Measurements from ENCODE around the gene TMEM50B.
A peak's percentile ranks its signal among the peaks of the same experiment; 100 is the strongest.
"Not testable (repeated sequence)": the region's sequence is repeated elsewhere in the genome, so short reads cannot be mapped to it uniquely, and the experiment has no call there.

TMEM50B gene

DNA sequence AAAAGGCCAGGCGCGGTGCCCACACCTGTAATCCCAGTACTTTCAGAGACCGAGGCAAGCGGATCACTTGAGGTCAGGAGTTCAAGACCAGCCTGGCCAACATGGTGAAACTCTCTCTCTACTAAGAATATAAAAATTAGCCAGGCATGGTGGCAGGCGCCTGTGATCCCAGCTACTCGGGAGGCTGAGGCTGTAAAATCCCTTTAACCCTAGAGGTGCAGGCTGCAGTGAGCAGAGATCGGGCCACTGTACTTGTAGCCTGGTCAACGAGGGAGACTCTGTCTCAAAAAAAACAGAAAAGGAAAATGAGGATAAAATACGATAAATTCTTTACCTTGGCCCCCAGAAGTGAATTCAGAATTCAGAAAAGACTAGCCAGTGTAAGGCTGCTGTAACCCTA, 1.6 kb downstream of the TMEM50B start:
- DNase-seq (ENCODE audit: low spot score): no peak

- no peak for DNase-seq (ENCODE audit: low spot score)
Observed at GRCh38 chr21:33477066-33477465, 2.7 kb downstream of the TMEM50B start.

DNA sequence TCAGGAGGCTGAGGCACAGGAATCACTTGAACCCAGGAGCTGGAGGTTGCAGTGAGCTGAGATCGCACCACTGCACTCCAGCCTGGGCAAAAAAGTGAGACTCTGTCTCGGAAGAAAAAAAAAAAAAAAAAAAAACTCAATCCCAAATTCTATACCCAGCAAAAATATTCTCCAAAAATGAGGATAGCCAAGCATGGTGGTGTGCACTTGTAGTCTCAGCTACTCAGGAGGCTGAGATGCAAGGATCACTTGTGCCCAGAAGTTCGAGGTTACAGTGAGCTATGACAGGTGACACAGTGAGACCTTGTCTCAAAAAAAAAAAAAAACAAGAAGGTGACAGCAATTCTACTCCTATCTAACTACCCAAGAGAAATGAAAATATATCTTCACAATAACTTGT, 6.4 kb downstream of the TMEM50B start:
- DNase-seq (ENCODE audit: low spot score): no peak

DNA sequence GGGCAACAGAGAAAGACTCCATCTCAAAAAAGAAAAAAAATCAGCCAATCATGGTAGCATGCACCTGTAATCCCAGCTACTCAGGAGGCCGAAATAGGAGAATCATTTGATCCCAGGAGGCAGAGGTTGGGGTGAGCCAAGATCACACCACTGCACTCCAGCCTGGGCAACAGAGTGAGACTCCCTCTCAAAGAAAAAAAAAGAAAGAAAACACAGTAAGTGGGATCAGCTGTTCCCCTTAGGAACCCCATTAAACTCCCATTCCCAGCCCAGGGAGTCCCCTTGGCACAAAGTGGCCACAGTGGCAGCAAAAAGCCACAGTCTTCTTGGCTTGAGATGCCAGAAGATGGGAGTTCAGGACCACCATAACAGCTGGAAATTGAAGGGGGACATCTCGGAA, 9.1 kb downstream of the TMEM50B start:
- DNase-seq (ENCODE audit: low spot score): no peak

DNA sequence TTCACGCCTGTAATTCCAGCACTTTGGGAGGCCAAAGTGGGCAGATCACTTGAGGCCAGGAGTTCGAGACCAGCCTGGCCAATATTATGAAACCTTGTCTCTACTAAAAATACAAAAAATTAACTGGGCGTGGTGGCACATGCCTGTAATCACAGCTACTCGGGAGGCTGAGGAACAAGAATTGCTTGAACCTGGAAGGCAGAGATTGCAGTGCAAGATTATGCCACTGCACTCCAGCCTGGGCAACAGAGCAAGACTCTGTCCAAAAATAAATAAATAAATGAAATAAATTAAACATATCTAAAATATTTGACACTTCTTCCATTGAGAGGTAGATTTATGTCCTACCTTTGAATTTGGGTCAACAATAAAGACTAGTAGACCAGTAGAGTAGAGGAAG, 10.6 kb downstream of the TMEM50B start:
- not testable (repeated sequence) for DNase-seq (ENCODE audit: low spot score)

DNA sequence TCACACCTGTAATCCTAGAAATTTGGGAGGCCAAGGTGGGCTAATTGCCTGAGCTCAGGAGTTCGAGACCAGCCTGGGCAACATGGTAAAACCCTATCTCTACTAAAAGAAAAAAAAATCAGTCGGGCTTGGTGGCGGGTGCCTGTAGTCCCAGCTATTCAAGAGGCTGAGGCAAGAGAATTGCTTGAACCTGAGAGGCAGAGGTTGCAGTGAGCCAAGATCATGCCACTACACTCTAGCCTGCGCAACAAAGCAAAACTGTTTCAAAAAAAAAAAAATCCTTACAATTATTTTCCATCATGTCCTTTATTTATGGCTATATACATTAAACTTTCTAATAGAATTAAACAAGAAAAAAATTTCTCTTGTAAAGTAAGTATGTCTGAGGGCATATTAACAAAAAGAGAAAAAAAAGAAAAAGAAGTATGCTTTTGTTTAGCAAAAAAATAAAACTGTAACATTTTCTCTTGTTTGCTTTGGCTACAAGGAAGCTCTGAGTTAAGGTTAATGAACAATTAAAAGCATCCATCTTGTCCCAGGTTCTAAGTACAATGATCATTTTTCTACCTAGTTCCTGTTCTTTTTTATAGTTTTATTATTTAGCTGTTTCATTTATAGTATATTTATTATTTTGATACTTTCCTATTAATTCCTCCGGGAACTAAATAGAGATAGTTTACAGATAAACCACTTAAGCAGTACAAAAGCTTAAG, 18.1 kb downstream of the TMEM50B start:
- DNase-seq (ENCODE audit: low spot score): no peak

GRCh38 chr21:33458861-33459260, 20.9 kb downstream of the TMEM50B start:
- DNase-seq (ENCODE audit: low spot score): no peak

GRCh38 chr21:33455686-33456446, 23.9 kb downstream of the TMEM50B start:
- DNase-seq (ENCODE audit: low spot score): no peak

DNA sequence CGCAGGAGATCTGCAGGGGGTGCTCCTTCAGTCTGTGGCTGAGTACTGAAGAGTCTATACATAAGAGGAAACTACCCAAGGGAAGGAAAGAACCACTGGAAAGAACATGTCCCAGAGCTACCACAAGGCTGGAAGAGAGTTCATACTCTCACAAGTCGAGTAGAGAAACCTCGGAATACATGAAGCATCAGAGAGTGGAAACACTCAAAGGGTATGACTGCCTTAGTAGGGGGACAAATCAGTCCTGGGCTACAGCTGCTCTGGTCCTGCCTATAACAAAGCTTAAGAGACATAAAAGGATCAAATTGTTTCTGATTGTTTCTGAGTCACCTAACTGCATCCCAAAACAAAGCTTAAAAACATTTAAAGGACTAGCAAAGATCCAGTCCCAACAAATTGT, 27.4 kb downstream of the TMEM50B start:
- no peak for DNase-seq (ENCODE audit: low spot score)

GRCh38 chr21:33451634-33452071, 28.1 kb downstream of the TMEM50B start:
- DNase-seq (ENCODE audit: low spot score): no peak

DNA sequence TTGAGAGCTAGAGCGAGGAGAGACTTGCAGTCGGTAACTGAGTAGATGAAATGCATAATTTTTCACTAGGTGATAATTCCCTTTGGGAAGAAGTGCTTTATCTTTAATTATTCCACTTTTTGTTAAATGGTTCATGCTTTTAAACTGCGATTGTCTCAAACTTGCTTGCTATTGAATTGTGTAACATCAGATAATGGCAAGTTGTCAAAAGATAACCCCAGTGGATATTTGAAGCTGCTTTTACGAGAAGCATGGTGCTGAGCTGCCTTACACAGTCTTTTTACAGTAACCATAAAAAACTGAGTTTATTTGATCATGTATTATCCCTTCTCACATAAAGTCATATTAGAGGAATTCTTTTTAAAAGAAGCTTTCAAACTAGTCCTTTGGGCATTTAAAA, 30.2 kb downstream of the TMEM50B start:
- DNase-seq (ENCODE audit: low spot score): no peak

- DNase-seq (ENCODE audit: low spot score): not testable (repeated sequence)
Observed at GRCh38 chr21:33446620-33447019, 33.2 kb downstream of the TMEM50B start.

DNA sequence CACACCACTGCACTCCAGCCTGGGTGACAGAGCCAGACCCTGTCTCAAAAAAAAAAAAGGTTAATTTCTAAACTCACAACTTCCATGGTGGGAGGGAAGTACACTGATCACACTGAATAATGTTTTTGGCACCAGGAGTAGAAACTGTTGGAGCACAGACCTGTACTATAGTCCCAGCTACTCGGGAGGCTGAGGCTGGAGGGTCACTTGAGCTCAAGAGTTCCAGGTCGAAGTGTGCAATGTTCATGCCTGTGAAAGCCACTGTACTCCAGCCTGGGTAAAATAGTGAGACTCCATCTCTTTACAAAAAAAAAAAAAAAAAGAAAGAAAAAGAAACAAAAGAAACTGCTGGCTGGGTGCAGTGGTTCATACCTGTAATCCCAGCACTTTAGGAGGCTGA, 35.3 kb downstream of the TMEM50B start:
- no peak for DNase-seq (ENCODE audit: low spot score)

DNA sequence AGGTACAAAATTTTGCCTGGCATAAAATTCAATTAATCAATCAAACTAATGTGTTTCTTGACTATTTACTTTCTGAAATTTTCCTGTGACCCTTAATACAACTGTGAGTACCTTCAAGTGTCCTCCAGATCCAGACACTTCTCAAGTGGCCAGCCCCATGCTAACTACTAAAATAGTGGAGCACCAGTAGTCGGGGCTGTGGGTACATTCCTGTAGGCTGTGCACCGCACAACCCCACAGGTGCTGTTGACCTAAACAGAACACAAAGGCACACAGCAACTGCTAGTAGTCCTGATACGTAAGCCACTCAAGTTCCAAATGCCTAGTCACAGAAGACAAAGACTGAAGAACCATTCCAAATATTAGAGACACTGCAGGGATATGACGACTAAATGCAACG, 36.6 kb downstream of the TMEM50B start:
- DNase-seq (ENCODE audit: low spot score): no peak

- peak; percentile 69 for DNase-seq (ENCODE audit: low spot score)
Observed at GRCh38 chr21:33441489-33442477, 38.0 kb downstream of the TMEM50B start.

DNA sequence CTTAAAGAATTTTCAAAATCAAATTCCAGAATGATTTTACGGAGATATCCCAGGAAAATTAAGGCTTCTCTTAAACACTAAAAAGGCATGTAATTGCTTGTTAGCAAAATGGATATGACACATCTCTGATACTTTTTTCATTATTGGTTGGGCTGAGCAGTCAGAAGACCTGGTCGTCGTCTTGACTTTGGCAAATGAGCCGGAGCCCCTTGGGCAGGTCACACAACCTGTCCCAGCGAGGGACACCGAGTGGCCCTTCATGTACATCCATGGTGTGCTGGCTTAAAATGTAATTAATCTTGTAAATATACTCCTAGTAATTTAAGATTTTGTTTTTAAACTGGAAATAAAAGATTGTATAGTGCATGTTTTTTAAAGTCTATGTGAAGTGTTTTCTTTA, 42.6 kb downstream of the TMEM50B start:
- DNase-seq (ENCODE audit: low spot score): no peak

- peak; percentile 24 for DNase-seq (ENCODE audit: low spot score)
Observed at GRCh38 chr21:33434770-33435360, 44.9 kb downstream of the TMEM50B start.

DNA sequence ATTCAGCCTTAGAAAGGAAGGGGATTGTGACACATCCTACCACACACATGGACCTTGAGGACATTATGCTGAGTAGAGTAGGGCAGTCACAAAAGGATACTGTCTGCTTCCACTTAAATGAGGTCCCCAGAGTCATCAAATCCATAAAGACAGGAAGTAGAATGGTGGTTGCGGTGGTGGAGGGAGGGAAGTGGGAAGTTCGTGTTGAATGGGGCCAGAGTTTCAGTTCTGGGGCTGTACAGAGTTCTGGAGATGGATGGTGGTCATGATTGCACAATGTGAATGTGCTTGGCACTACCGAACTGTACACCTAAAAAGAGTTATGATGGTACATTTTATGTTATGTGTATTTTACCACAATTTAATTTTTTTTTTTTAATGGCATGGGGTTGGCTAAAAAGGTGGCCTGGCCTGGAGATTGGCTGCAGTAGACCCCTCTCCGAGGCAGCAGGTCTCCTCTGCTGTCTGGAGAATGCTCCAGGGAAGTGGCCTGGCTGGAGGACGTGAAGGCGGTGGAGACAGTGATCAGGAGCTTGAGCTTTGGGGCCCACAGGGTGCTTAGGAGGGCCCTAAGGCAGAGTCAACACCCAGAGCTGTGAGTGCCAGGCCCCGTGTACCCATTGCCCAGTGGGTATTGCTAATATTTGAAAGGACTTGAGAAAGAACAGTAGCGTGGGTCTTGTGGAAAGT, 46.2 kb downstream of the TMEM50B start:
- no peak for DNase-seq (ENCODE audit: low spot score)

DNA sequence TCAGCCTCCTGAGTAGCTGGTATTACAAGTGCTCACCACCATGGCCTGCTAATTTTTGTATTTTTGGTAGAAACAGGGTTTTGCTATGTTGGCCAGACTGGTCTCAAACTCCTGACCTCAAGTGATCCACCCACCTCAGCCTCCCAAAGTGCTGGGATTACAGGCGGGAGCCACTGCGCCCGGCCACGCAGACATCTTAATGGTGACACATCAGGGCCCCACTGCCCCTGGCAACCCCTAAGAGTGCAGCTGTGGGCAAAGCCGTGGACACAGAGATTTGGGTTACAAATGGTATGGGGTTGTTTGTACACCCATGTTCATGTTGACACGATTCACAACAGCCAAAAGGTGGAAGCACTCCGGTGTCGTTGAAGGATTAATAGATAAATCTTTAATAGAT, 46.8 kb downstream of the TMEM50B start:
- DNase-seq (ENCODE audit: low spot score): no peak

DNA sequence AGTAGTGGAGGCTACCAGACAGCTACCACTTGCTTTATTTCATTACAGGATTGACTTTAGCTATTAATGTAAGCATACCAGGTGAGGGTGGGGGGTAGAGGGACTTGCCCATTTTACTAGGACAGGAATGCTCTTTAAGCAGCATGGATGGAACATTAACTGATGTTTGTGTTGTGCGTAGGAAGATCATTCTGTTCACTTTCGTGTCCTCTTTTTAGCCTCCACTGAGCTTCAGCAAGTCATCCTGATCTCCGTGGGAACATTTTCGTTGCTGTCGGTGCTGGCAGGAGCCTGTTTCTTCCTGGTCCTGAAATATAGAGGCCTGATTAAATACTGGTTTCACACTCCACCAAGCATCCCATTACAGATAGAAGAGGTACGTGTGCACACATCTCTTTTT, 47.3 kb downstream of the TMEM50B start:
- no peak for DNase-seq (ENCODE audit: low spot score)

- no peak for DNase-seq (ENCODE audit: low spot score)
Observed at GRCh38 chr21:33430858-33431257, 48.9 kb downstream of the TMEM50B start.

All from germinal center (tissue), 1 donor.